Nephron (organoid): Measurements from ENCODE around the gene LCMT2.

Experiments
- H3K27ac Mint-ChIP-seq, 3 experiments: 2 replicates each; pipeline ENCODE4 v1.8.0; 2020; ENCODE audit warnings: mixed read lengths in 3 of 3, mild to moderate bottlenecking in 2 of 3, moderate library complexity in 1 of 3
- H3K27me3 Mint-ChIP-seq: 2 replicates; pipeline ENCODE4 v1.8.0; 2021; ENCODE audit warnings: low read depth, mild to moderate bottlenecking, moderate library complexity, mixed read lengths
- H3K36me3 Mint-ChIP-seq: 2 replicates; pipeline ENCODE4 v1.8.0; 2020; ENCODE audit warnings: low read depth, mixed read lengths
- H3K4me1 Mint-ChIP-seq: 2 replicates; pipeline ENCODE4 v1.8.0; 2020; ENCODE audit warnings: mixed read lengths
- H3K4me3 Mint-ChIP-seq, 3 experiments: 2 replicates each; pipeline ENCODE4 v1.8.0; 2020; ENCODE audit warnings: mild to moderate bottlenecking in 3 of 3, mixed read lengths in 3 of 3, moderate library complexity in 2 of 3
- H3K9me3 Mint-ChIP-seq: 2 replicates; pipeline ENCODE4 v1.8.0; 2020; ENCODE audit warnings: mixed read lengths
- TF ChIP-seq, protein P1 (sequence below), 3 experiments: fragments of 200-600 bp; sonication (generic); IDR thresholded peaks; one replicate each; pipeline ENCODE4 v1.5.0; 2021; ENCODE audit warnings: antibody characterized with exemption in 3 of 3; ENCODE audit not compliant: unreplicated experiment in 3 of 3

Gene LCMT2

GRCh38 chr15:43275740-43276562 lies 54.4 kb downstream of the LCMT2 start:
- TF ChIP-seq, protein P1, sequence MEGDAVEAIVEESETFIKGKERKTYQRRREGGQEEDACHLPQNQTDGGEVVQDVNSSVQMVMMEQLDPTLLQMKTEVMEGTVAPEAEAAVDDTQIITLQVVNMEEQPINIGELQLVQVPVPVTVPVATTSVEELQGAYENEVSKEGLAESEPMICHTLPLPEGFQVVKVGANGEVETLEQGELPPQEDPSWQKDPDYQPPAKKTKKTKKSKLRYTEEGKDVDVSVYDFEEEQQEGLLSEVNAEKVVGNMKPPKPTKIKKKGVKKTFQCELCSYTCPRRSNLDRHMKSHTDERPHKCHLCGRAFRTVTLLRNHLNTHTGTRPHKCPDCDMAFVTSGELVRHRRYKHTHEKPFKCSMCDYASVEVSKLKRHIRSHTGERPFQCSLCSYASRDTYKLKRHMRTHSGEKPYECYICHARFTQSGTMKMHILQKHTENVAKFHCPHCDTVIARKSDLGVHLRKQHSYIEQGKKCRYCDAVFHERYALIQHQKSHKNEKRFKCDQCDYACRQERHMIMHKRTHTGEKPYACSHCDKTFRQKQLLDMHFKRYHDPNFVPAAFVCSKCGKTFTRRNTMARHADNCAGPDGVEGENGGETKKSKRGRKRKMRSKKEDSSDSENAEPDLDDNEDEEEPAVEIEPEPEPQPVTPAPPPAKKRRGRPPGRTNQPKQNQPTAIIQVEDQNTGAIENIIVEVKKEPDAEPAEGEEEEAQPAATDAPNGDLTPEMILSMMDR (IDR thresholded peaks at IDR 0.05; ENCODE audit: unreplicated experiment in 3 of 3), result no peak
- no peaks in the 10 kb centered on the region for H3K36me3 Mint-ChIP-seq
- no peak overlapping the region for H3K4me3 Mint-ChIP-seq
- H3K27ac Mint-ChIP-seq, result no peak overlapping the region
- peaks cover 36% of the 10 kb centered on the region for H3K27me3 Mint-ChIP-seq
- no peaks in the 10 kb centered on the region for H3K4me1 Mint-ChIP-seq
- peaks cover 8% of the 10 kb centered on the region for H3K9me3 Mint-ChIP-seq

DNA sequence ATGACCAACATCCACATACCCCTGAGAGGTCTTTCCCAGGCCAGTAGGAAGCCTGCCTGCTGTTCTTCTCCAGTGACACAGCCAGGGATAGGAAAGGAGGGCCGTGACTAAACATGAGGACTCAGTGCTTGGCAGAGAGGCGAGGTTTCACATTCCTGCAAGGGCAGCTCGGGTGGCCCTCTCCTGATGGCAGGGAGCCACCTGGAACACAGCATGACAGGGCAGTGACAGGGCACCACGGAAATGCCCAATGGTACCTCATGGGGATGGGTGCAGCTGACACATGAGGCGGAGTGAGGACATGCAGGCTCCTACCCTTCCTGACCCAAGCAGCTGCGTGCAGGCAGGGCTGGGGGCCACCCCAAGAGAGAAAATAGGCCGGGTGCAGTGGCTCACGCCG lies 56.2 kb downstream of the LCMT2 start:
- Mint-ChIP-seq H3K36me3 (no peaks in the 10 kb centered on the region), H3K27me3 (peaks cover 45% of the 10 kb centered on the region), H3K4me1 (no peaks in the 10 kb centered on the region), H3K4me3 (no peak overlapping the region), H3K9me3 (peaks cover 8% of the 10 kb centered on the region), H3K27ac (no peak overlapping the region)
- TF ChIP-seq, protein P1 (IDR thresholded peaks at IDR 0.05; ENCODE audit: unreplicated experiment in 3 of 3), result no peak
